K562 (cell line): ENCODE data around the gene INO80E. TPM values are rescaled to one million over a fixed set of nuclear protein-coding genes. Genes with fewer than 3 reads are reported as not detected.

ENCODE experiments used
- ATAC-seq: fragments of 200-7000 bp; cut with Tn5 transposase; 3 replicates; pipeline ENCODE4 v1.9.1; 2020; ENCODE audit warnings: moderate library complexity
- BruUV-seq: library from RNA; stranded (reverse); fragments of 400-500 nt; replicated peaks from 2 replicates; lab custom pipeline; 2021; lab: Mats Ljungman, UMichigan
- CTCF ChIA-PET: fragments of 300-600 bp; formaldehyde crosslinking; extraction: SDS; loops from one replicate; lab custom pipeline; 2021; ENCODE audit warnings: low intra/inter-chr PET ratio; lab: Yijun Ruan, JAX
- POLR2A ChIA-PET: fragments of 300-600, 350-650 bp; sonication (Branson Sonifier 250); formaldehyde crosslinking; extraction: SDS; loops from one replicate; lab custom pipeline; 2021; ENCODE audit warnings: antibody characterized with exemption, inconsistent platforms; lab: Yijun Ruan, JAX
- DNase-seq, 4 experiments: peaks; one replicate each; pipeline versions ENCODE4 v3.0.0 to v3.0.0-alpha.2; 2011 to 2018; ENCODE audit warnings: low spot score in 3 of 4, mixed read lengths in 3 of 4; ENCODE audit errors: extremely low read depth in 1 of 4
- FAIRE-seq: peaks from 2 replicates; lab custom pipeline; 2011; peaks lifted over from hg19 to GRCh38; lab: Jason Lieb, UNC
- H2AFZ ChIP-seq: 2 replicates; pipeline ENCODE4 v1.6.0; 2011; ENCODE audit warnings: low read depth, low read length, control low read depth, inconsistent platforms
- H3K27ac ChIP-seq: fragments of 200-600 bp; 3 replicates; pipeline ENCODE4 v1.8.0; 2011; ENCODE audit warnings: low read depth, mild to moderate bottlenecking, control low read depth, inconsistent platforms, low read length, moderate library complexity, mixed read lengths; ENCODE audit errors: extremely low read depth
- H3K27me3 ChIP-seq, 2 experiments: fragments of 300-600 bp in 1 of 2; 2 replicates in 1 of 2; 3 replicates in 1 of 2; pipeline versions ENCODE4 v1.6.0 to v1.8.0; 2011; ENCODE audit warnings: inconsistent platforms in 2 of 2, low read length in 2 of 2, mild to moderate bottlenecking in 1 of 2, mixed read lengths in 1 of 2, moderate library complexity in 1 of 2; ENCODE audit not compliant: control insufficient read depth in 2 of 2, insufficient read depth in 2 of 2
- H3K36me3 ChIP-seq: fragments of 300-600 bp; 3 replicates; pipeline ENCODE4 v1.8.0; 2011; ENCODE audit warnings: mild to moderate bottlenecking, low read length, inconsistent platforms; ENCODE audit not compliant: control insufficient read depth, insufficient read depth
- H3K4me1 ChIP-seq, 2 experiments: fragments of 200-600 bp in 1 of 2; replicated peaks in 1 of 2; 2 replicates in 1 of 2; 3 replicates in 1 of 2; pipeline versions ENCODE4 v1.5.1 to v1.8.0; 2011; ENCODE audit warnings: inconsistent platforms in 2 of 2, low read length in 2 of 2, mild to moderate bottlenecking in 1 of 2, mixed read lengths in 1 of 2, moderate library complexity in 1 of 2; ENCODE audit not compliant: control insufficient read depth in 2 of 2, insufficient read depth in 2 of 2
- H3K4me2 ChIP-seq: 2 replicates; pipeline ENCODE4 v1.6.1; 2011; ENCODE audit warnings: low read length, control low read depth, inconsistent platforms, mixed read lengths; ENCODE audit not compliant: insufficient read depth
- H3K4me3 ChIP-seq: fragments of 200-600 bp; sonication (generic), shearing (Covaris generic); 2 replicates; pipeline ENCODE4 v1.5.1; 2016; ENCODE audit warnings: control low read depth, inconsistent platforms
- H3K79me2 ChIP-seq: fragments of 200-600 bp; 3 replicates; pipeline ENCODE4 v1.8.0; 2011; ENCODE audit warnings: low read length, inconsistent platforms; ENCODE audit not compliant: control insufficient read depth, insufficient read depth
- H3K9ac ChIP-seq, 2 experiments: 2 replicates each; pipeline versions ENCODE4 v1.6.0 to v1.6.1; 2011; ENCODE audit warnings: low read depth in 2 of 2, low read length in 2 of 2, control low read depth in 1 of 2, inconsistent platforms in 1 of 2, mild to moderate bottlenecking in 1 of 2, mixed read lengths in 1 of 2; ENCODE audit not compliant: insufficient read depth in 1 of 2
- H3K9me1 ChIP-seq: one replicate; pipeline ENCODE4 v1.6.0; 2011; ENCODE audit warnings: inconsistent platforms, mild to moderate bottlenecking, low read length, moderate library complexity; ENCODE audit not compliant: control insufficient read depth, insufficient read depth
- H3K9me3 ChIP-seq: replicated peaks from 2 replicates; pipeline ENCODE4 v1.5.1; 2011; ENCODE audit warnings: low read depth, low read length, inconsistent platforms; ENCODE audit not compliant: control insufficient read depth, insufficient read depth
- H4K20me1 ChIP-seq: replicated peaks from 2 replicates; pipeline ENCODE4 v1.6.1; 2011; ENCODE audit warnings: low read length, inconsistent platforms, mixed read lengths; ENCODE audit not compliant: control insufficient read depth, insufficient read depth
- CREB1 ChIP-seq, 2 experiments: sonication (generic) in 1 of 2; formaldehyde crosslinking in 1 of 2; IDR thresholded peaks; 2 replicates each; pipeline versions ENCODE4 v1.6.1 to v1.8.0; 2012 to 2022; ENCODE audit warnings: inconsistent platforms in 1 of 2, mild to moderate bottlenecking in 1 of 2, missing genetic modification reagents in 1 of 2, moderate library complexity in 1 of 2
- CREB3 ChIP-seq: fragments of 450-650 bp; conservative IDR thresholded peaks from 2 replicates; pipeline ENCODE4 v1.6.1; 2016; ENCODE audit warnings: missing genetic modification characterization, low read depth, mild to moderate bottlenecking, missing compliant biosample characterization, moderate library complexity
- E2F4 ChIP-seq: sonication (generic); formaldehyde crosslinking; IDR thresholded peaks from 2 replicates; pipeline ENCODE4 v1.8.0; 2022; ENCODE audit warnings: mild to moderate bottlenecking, low read depth, missing genetic modification reagents
- ELF2 ChIP-seq: fragments of 250-450 bp; sonication (Bioruptor Pico); IDR thresholded peaks from 2 replicates; pipeline ENCODE4 v1.5.0; 2021; ENCODE audit warnings: mild to moderate bottlenecking
- FOXP1 ChIP-seq: sonication (generic); formaldehyde crosslinking; IDR thresholded peaks from 2 replicates; pipeline ENCODE4 v1.8.0; 2022; ENCODE audit warnings: mild to moderate bottlenecking, missing genetic modification reagents
- HDAC8 ChIP-seq: fragments of 450-650 bp; IDR thresholded peaks from 2 replicates; pipeline ENCODE4 v1.6.1; 2016; ENCODE audit warnings: mild to moderate bottlenecking, missing genetic modification characterization, moderate library complexity, missing compliant biosample characterization
- HDGF ChIP-seq: fragments of 450-650 bp; IDR thresholded peaks from 2 replicates; pipeline ENCODE4 v1.6.1; 2016
- KLF6 ChIP-seq: fragments of 250-450 bp; sonication (Bioruptor Pico); IDR thresholded peaks from 2 replicates; pipeline ENCODE4 v1.4.0; 2020; ENCODE audit warnings: mild to moderate bottlenecking, moderate library complexity, borderline replicate concordance
- MAFK ChIP-seq: IDR thresholded peaks from 2 replicates; pipeline ENCODE4 v1.6.1; 2011; ENCODE audit warnings: low read length, improper control_type of control experiment
- NFIX ChIP-seq: fragments of 250-450 bp; sonication (Bioruptor Pico); IDR thresholded peaks from 2 replicates; pipeline ENCODE4 v1.4.0; 2020; ENCODE audit warnings: low read depth, mild to moderate bottlenecking, moderate library complexity
- PHB2 ChIP-seq: fragments of 450-650 bp; IDR thresholded peaks from 2 replicates; pipeline ENCODE4 v1.6.1; 2017; ENCODE audit warnings: low read depth
- POLR2H ChIP-seq: IDR thresholded peaks from 2 replicates; pipeline ENCODE4 v1.6.1; 2016; ENCODE audit warnings: missing genetic modification characterization, low read depth, mild to moderate bottlenecking, control low read depth, missing compliant biosample characterization, moderate library complexity
- RUNX1 ChIP-seq: sonication (generic); IDR thresholded peaks from 2 replicates; pipeline ENCODE4 v1.6.1; 2016; ENCODE audit warnings: antibody characterized with exemption, low read depth
- TARDBP ChIP-seq: fragments of 450-650 bp; IDR thresholded peaks from 2 replicates; pipeline ENCODE4 v1.6.1; 2016
- TFE3 ChIP-seq: fragments of 450-650 bp; formaldehyde crosslinking; IDR thresholded peaks from 2 replicates; pipeline ENCODE4 v1.4.0; 2020; ENCODE audit warnings: mild to moderate bottlenecking, mixed read lengths
- ZBTB2 ChIP-seq: fragments of 450-650 bp; IDR thresholded peaks from 2 replicates; pipeline ENCODE4 v1.6.1; 2016; ENCODE audit warnings: antibody characterized with exemption
- WGBS: fragments of 100-300 bp; shearing (Covaris generic); methylation state at CpG from one replicate; pipeline ENCODE4 v1.1.6; 2016; ENCODE audit warnings: low coverage, mixed read lengths; ENCODE audit not compliant: insufficient coverage; ENCODE audit errors: missing lambda C conversion rate; 5-methylcytosine and 5-hydroxymethylcytosine counted together
- in situ Hi-C: fragments of 300-500 bp; cut with MboI; formaldehyde crosslinking; loops from 4 replicates; pipeline ENCODE4 v1.15.0; 2018; ENCODE audit warnings: inconsistent platforms, mixed read lengths
- intact Hi-C: fragments of 100-400 bp; cut with micrococcal nuclease; formaldehyde crosslinking; loops from 2 replicates; pipeline ENCODE4 v1.14.2; 2022
- polyA plus RNA-seq, 8 experiments: library from polyadenylated mRNA; depleted of rRNA in 4 of 8; stranded (reverse) in 5 of 8; unstranded in 3 of 8; fragments of >200 nt; fragmentation: Nextera tagmentation in 2 of 8; fragmentation: Illumina TruSeq in 1 of 8; extraction: Ambion mirVana in 2 of 8; extraction: Trizol in 1 of 8; gene quantifications; 2 replicates each; pipeline versions ENCODE4 v1.2.1 to v1.2.3, GENCODE V29; 2011 to 2014; ENCODE audit warnings: inconsistent platforms in 1 of 8, missing spikeins in 1 of 8
- total RNA-seq, 7 experiments: library from RNA; depleted of rRNA in 6 of 7; stranded (reverse); fragments of >200 nt in 6 of 7; fragmentation: Illumina TruSeq in 2 of 7; extraction: Trizol in 2 of 7; gene quantifications; 2 replicates each; pipeline versions ENCODE4 v1.2.1 to v1.2.3, GENCODE V29; 2011 to 2021; ENCODE audit warnings: low replicate concordance in 1 of 7

The INO80E gene
- total and polyA plus RNA-seq, 9 of the 15 experiments (the other 6 are each of a cell fraction or from before 2014, with no cell fraction given), result 0.31 to 102 (median 49.3) TPM

- Histone ChIP-seq H3K9me1 (peaks cover 3% of the 10 kb centered on the region), H3K27ac (peak within 1 kb of the TSS; percentile 80), H3K4me3 (peak within 1 kb of the TSS; percentile 71), H3K4me2 (peak within 1 kb of the TSS; percentile 87), H3K27me3 (no peaks in the 10 kb centered on the region), H3K4me1 (peaks cover 26 to 30% of the 10 kb centered on the region in 2 experiments; a peak in 4 of 5 replicates), H4K20me1 (peaks cover 23% of the 10 kb centered on the region), H3K9me3 (no peaks in the 10 kb centered on the region; the same call in 1 of the 2 replicates), H3K36me3 (peaks cover 42% of the 10 kb centered on the region), H3K79me2 (peaks cover 36% of the 10 kb centered on the region), H2AFZ (peak within 1 kb of the TSS; percentile 88), H3K9ac (peak within 1 kb of the TSS; percentile 82 to 88)
- no TSS peak for BruUV-seq
- DNase-seq, result peak; percentile 99 to 100 (median 99)
- WGBS, result 14% methylated on average over 26 of the region's 75 CpGs
- peak; percentile 99 for ATAC-seq
- in situ Hi-C loops, result no loop called here
- ChIA-PET CTCF (no interaction called here), POLR2A (interaction anchor here (0.5 to 3.2 kb wide), 15 partner anchors 10 to 274 kb away, joined by 3 to 22 read pairs (median 3); partner anchors contain the start of genes KIF22 and TMEM219)
- FAIRE-seq, result peak; percentile 98
- intact Hi-C loops, result loop anchor here (1.0 kb wide), 1 partner anchor 30 kb away; no protein-coding TSS in a partner anchor
- TF ChIP-seq HDAC8 (tag), result peak; percentile 69; the same call in 1 of the 2 replicates
- no peak for TF ChIP-seq NFIX (CRISPR knock-in tag)
- TF ChIP-seq POLR2H, result no peak
- TF ChIP-seq PHB2, result no peak
- peak; percentile 57; the same call in 1 of the 2 replicates for TF ChIP-seq E2F4
- TF ChIP-seq TFE3, result no peak
- TF ChIP-seq HDGF, result no peak
- no peak for TF ChIP-seq TARDBP
- TF ChIP-seq ZBTB2, result peak; percentile 97
- 0 out of 2 replicates have a peak, but pooled peaks have one; percentile 43 for TF ChIP-seq KLF6 (CRISPR knock-in tag)
- TF ChIP-seq FOXP1, result no peak
- TF ChIP-seq MAFK, result no peak
- no peak for TF ChIP-seq CREB3 (tag)
- TF ChIP-seq CREB1 (IDR thresholded peaks at IDR 0.05), result no peak
- TF ChIP-seq CREB1 (CRISPR knock-in tag; IDR thresholded peaks at IDR 0.05), result 0 out of 2 replicates have a peak, but pooled peaks have one; percentile 43
- TF ChIP-seq RUNX1, result peak; percentile 20; the same call in 1 of the 2 replicates
- TF ChIP-seq ELF2 (CRISPR knock-in tag), result 0 out of 2 replicates have a peak, but pooled peaks have one; percentile 10
Measured at GRCh38 chr16:29973384-29974246, 22.4 kb upstream of the INO80E start, which contains the start of gene TAOK2. Gene TAOK2 (plus strand): TSS chr16:29973868. CDS start chr16:29977773, 3,905 bp downstream.
